ENCODE results near the gene NCBP2L. TPM values are rescaled to one million over a fixed set of nuclear protein-coding genes. Genes with fewer than 3 reads are reported as not detected.

The NCBP2L gene
- total RNA-seq, 1 experiment from 2014 or later = not detected

GRCh38 chrX:107775000-107775733 is 2.4 kb upstream of the NCBP2L start:
- no peaks in the 10 kb centered on the region for H3F3A ChIP-seq (ENCODE audit: low read length, unreplicated experiment)
- no peaks in the 10 kb centered on the region for H3K9me3 ChIP-seq (ENCODE audit: low read length)
- BruUV-seq (replicated peaks) = no TSS peak
- H2AFZ ChIP-seq (ENCODE audit: low read length) = peak overlapping the region; percentile 84
- H3K4me3 ChIP-seq (ENCODE audit: low read length) = peak overlapping the region; percentile 77
- no peaks in the 10 kb centered on the region for H3K36me3 ChIP-seq (ENCODE audit: low read depth, low read length)
- H3K4me2 ChIP-seq (ENCODE audit: low read length) = peak overlapping the region; percentile 95
- no peaks in the 10 kb centered on the region for H3K27me3 ChIP-seq (ENCODE audit: low read length)
- ChIA-PET CTCF (interaction anchor here (0.8 to 3.0 kb wide), 6 partner anchors 43 to 115 kb away, joined by 4 to 27 read pairs (median 5); no protein-coding TSS in a partner anchor), POLR2A (ENCODE audit: unreplicated experiment) (no interaction called here)
- ATAC-seq = no peak; the same call in 1 of the 2 replicates
- DNase-seq = no peak
- H3K9me2 ChIP-seq (replicated peaks; ENCODE audit: low read length) = no peaks in the 10 kb centered on the region
- 0 out of 2 replicates have a peak overlapping the region, but pooled peaks have one; percentile 15 for H3K9ac ChIP-seq (ENCODE audit: low read length)
- no peaks in the 10 kb centered on the region for H3K79me2 ChIP-seq (ENCODE audit: low read length)
- no peak overlapping the region for H3K27ac ChIP-seq (ENCODE audit: low read length)
- TF ChIP-seq, protein P1, sequence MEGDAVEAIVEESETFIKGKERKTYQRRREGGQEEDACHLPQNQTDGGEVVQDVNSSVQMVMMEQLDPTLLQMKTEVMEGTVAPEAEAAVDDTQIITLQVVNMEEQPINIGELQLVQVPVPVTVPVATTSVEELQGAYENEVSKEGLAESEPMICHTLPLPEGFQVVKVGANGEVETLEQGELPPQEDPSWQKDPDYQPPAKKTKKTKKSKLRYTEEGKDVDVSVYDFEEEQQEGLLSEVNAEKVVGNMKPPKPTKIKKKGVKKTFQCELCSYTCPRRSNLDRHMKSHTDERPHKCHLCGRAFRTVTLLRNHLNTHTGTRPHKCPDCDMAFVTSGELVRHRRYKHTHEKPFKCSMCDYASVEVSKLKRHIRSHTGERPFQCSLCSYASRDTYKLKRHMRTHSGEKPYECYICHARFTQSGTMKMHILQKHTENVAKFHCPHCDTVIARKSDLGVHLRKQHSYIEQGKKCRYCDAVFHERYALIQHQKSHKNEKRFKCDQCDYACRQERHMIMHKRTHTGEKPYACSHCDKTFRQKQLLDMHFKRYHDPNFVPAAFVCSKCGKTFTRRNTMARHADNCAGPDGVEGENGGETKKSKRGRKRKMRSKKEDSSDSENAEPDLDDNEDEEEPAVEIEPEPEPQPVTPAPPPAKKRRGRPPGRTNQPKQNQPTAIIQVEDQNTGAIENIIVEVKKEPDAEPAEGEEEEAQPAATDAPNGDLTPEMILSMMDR (conservative IDR thresholded peaks at IDR 0.05; ENCODE audit: low read depth, low read length) = no peak
- TF ChIP-seq EZH2phosphoT487 (IDR thresholded peaks at IDR 0.05; ENCODE audit: borderline replicate concordance, low read length) = no peak
- no peak for TF ChIP-seq EZH2 (IDR thresholded peaks at IDR 0.05; ENCODE audit: low read length, unreplicated experiment)
- intact Hi-C loops (cut with micrococcal nuclease) = loop anchor here (1.0 to 5.0 kb wide), 4 partner anchors 57 to 748 kb away; no protein-coding TSS in a partner anchor
- H3K4me1 ChIP-seq (ENCODE audit: insufficient read depth, low read length) = peaks cover 10% of the 10 kb centered on the region
- no peaks in the 10 kb centered on the region for H4K20me1 ChIP-seq (ENCODE audit: low read length)

DNA sequence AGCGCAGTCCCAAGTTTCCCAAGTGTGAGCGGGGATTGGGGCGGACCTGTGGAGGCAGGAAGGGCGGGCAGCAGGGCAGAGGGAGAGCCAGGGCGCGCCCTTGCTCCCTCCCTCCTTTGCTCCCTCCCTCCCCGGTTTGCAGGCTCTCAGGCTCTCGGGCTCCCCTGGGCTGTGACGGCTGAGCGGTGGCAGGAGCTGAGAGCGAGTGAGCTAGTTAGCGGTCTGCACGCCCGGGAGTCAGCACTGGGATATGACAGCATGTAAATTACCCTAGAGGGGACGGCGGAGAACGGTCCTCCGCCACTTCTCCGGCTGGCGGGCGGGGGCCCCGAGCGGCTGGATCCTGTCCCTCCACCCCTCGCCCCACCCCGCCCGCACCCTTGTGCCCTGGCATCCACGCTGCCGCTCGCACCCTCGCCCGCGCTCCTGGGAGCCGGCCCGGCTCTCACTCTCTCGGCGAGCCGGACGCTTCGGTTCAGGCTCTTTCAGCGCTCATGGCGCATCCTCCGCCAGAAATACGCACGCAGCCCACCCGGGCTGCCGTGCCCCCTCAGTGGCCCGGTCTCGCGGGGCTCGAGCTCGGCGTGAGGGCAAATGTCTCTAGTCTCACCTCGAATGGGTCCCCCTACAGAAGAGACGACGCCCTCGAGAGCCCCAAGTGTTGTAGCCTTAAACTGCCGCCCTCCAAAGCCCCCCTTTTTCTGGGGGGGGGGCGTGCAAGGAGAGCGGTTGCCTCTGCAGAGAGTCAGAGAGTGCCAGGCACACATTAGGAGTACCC is 1.6 kb upstream of the NCBP2L start, which contains the start of gene TSC22D3:
Gene TSC22D3, minus strand, starts transcription at position 54 of the 778 bp plus-strand sequence. CDS start 368 bp downstream, outside the sequence.
- Histone ChIP-seq H3K4me3 (ENCODE audit: low read length) (peak within 1 kb of the TSS; percentile 77), H3K36me3 (ENCODE audit: low read depth, low read length) (no peaks in the 10 kb centered on the region), H4K20me1 (ENCODE audit: low read length) (no peaks in the 10 kb centered on the region), H2AFZ (ENCODE audit: low read length) (peak within 1 kb of the TSS; percentile 84), H3K27me3 (ENCODE audit: low read length) (no peaks in the 10 kb centered on the region), H3K9ac (ENCODE audit: low read length) (0 out of 2 replicates have a peak within 1 kb of the TSS, but pooled peaks have one; percentile 20), H3K9me2 (replicated peaks; ENCODE audit: low read length) (no peaks in the 10 kb centered on the region), H3K79me2 (ENCODE audit: low read length) (no peaks in the 10 kb centered on the region), H3F3A (ENCODE audit: low read length, unreplicated experiment) (no peaks in the 10 kb centered on the region), H3K4me1 (ENCODE audit: insufficient read depth, low read length) (peaks cover 10% of the 10 kb centered on the region), H3K27ac (ENCODE audit: low read length) (no peak within 1 kb of the TSS), H3K9me3 (ENCODE audit: low read length) (no peaks in the 10 kb centered on the region), H3K4me2 (ENCODE audit: low read length) (peak within 1 kb of the TSS; percentile 95)
- intact Hi-C loops (cut with micrococcal nuclease) = loop anchor here (1.0 to 5.0 kb wide), 4 partner anchors 58 to 749 kb away; no protein-coding TSS in a partner anchor
- TF ChIP-seq, protein P1 (conservative IDR thresholded peaks at IDR 0.05; ENCODE audit: low read depth, low read length) = no peak
- TF ChIP-seq EZH2 (IDR thresholded peaks at IDR 0.05; ENCODE audit: low read length, unreplicated experiment) = no peak
- no peak for TF ChIP-seq EZH2phosphoT487 (IDR thresholded peaks at IDR 0.05; ENCODE audit: borderline replicate concordance, low read length)
- DNase-seq (peak; percentile 70), ATAC-seq (peak; percentile 79)
- ChIA-PET POLR2A (ENCODE audit: unreplicated experiment) (no interaction called here), CTCF (interaction anchor here (0.6 to 3.0 kb wide), 7 partner anchors 44 to 116 kb away, joined by 3 to 27 read pairs (median 5); no protein-coding TSS in a partner anchor)
- BruUV-seq (replicated peaks) = no TSS peak

Data from PC-3 (cell line).